DND-41 (cell line): Measurements from ENCODE around the gene SLC19A3.

Experiments used
- EZH2 ChIP-seq: IDR thresholded peaks from 3 replicates; pipeline ENCODE4 v1.6.1; 2012; ENCODE audit warnings: borderline replicate concordance, low read depth, mild to moderate bottlenecking, moderate library complexity, low read length, inconsistent platforms; ENCODE audit not compliant: severe bottlenecking
- TF ChIP-seq, protein P1 (sequence below): IDR thresholded peaks from 2 replicates; pipeline ENCODE4 v1.5.1; 2012; ENCODE audit warnings: borderline replicate concordance, low read length, moderate library complexity, mild to moderate bottlenecking; ENCODE audit not compliant: poor library complexity, severe bottlenecking; ENCODE audit errors: extremely low read depth

DNA sequence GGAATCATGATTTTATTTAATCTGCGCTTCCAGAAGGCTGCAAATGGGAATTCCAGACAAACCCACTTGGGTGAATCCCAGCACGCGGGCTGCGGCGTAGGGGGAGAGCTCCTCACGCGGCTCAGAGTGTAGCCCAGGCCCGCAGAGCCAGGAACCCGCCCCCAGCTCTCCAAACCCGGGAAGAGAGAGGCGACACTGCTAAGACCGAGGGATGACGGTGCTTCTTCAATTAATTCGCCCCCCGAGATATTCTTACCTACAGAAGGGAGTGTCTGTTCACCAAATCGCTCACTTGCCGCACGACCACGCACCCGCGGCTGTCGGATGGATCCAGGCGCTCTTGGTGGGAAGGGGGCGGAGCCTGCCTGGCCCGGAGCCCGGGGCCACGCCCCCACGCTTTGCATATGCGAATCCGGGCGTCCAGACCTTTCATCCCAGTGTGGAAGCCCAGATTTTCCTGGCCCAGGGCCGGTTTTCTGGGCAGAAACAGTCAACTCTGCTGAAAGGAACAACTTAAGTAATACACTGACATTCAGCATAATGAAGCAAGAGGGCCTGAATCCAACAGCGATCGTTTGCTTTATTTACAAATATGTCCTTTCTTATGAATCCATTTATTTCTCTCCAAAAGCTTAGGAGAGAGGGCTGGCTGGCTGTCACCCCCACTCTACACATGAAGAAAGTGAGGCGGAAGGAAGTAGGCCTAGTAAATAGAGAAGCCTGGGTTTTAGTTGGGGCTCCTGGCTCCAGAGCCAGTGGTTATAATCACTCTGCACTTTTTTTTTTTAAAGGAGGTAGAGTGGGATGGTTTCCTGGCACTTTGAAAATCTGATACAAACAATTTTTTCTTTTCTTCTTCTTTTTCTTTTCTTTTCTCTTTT is at the start of gene SLC19A3:
- TF ChIP-seq EZH2: no peak
- TF ChIP-seq, protein P1, sequence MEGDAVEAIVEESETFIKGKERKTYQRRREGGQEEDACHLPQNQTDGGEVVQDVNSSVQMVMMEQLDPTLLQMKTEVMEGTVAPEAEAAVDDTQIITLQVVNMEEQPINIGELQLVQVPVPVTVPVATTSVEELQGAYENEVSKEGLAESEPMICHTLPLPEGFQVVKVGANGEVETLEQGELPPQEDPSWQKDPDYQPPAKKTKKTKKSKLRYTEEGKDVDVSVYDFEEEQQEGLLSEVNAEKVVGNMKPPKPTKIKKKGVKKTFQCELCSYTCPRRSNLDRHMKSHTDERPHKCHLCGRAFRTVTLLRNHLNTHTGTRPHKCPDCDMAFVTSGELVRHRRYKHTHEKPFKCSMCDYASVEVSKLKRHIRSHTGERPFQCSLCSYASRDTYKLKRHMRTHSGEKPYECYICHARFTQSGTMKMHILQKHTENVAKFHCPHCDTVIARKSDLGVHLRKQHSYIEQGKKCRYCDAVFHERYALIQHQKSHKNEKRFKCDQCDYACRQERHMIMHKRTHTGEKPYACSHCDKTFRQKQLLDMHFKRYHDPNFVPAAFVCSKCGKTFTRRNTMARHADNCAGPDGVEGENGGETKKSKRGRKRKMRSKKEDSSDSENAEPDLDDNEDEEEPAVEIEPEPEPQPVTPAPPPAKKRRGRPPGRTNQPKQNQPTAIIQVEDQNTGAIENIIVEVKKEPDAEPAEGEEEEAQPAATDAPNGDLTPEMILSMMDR: no peak
